ENCODE data around the gene ZNF789.

- TF ChIP-seq HBP1 (CRISPR knock-in tag; IDR thresholded peaks at IDR 0.05; ENCODE audit: low read depth): no peak
- TF ChIP-seq ZNF558 (CRISPR knock-in tag; IDR thresholded peaks at IDR 0.05; ENCODE audit: borderline replicate concordance): no peak
- no peak for TF ChIP-seq YY1 (IDR thresholded peaks at IDR 0.05; ENCODE audit: insufficient read depth, insufficient replicate concordance, low read depth, low read length)
- no peak for TF ChIP-seq JUN (CRISPR knock-in tag; IDR thresholded peaks at IDR 0.05)
- no peak for TF ChIP-seq FOXM1 (CRISPR knock-in tag; IDR thresholded peaks at IDR 0.05)
- TF ChIP-seq REL (CRISPR knock-in tag; conservative IDR thresholded peaks at IDR 0.05): no peak
- TF ChIP-seq CBX2 (IDR thresholded peaks at IDR 0.05; ENCODE audit: low read depth, low read length): no peak
- TF ChIP-seq CBX2 (CRISPR knock-in tag; IDR thresholded peaks at IDR 0.05; ENCODE audit: low read depth): no peak
- no peak for TF ChIP-seq IRF9 (CRISPR knock-in tag; IDR thresholded peaks at IDR 0.05; ENCODE audit: borderline replicate concordance)
- TF ChIP-seq ZSCAN9 (CRISPR knock-in tag; IDR thresholded peaks at IDR 0.05; ENCODE audit: borderline replicate concordance): no peak
- TF ChIP-seq CTCF (CRISPR knock-in tag; IDR thresholded peaks at IDR 0.05): no peak
- TF ChIP-seq ZNF256 (CRISPR knock-in tag; conservative IDR thresholded peaks at IDR 0.05): no peak
- TF ChIP-seq ZNF337 (CRISPR knock-in tag; IDR thresholded peaks at IDR 0.05; ENCODE audit: borderline replicate concordance, low read depth): no peak
- TF ChIP-seq ZNF317 (CRISPR knock-in tag; IDR thresholded peaks at IDR 0.05): no peak
- no peak for TF ChIP-seq KAT2B (IDR thresholded peaks at IDR 0.05; ENCODE audit: borderline replicate concordance, low read depth, low read length)
Observed at GRCh38 chr7:99490878-99491277, 18.2 kb downstream of the ZNF789 start.

All from HepG2 (cell line).